HEK293T (cell line): Measurements from ENCODE around the gene CAPN12.

Experiments used
- ELF4 ChIP-seq: fragments of 450-650 bp; IDR thresholded peaks from 2 replicates; pipeline ENCODE4 v1.6.1; 2017; ENCODE audit warnings: antibody characterized with exemption
- LEF1 ChIP-seq: fragments of 450-650 bp; IDR thresholded peaks from 2 replicates; pipeline ENCODE4 v1.6.1; 2017; ENCODE audit warnings: mild to moderate bottlenecking, borderline replicate concordance
- NFRKB ChIP-seq: fragments of 450-650 bp; IDR thresholded peaks from 2 replicates; pipeline ENCODE4 v1.6.1; 2016; ENCODE audit warnings: mild to moderate bottlenecking, moderate library complexity
- SP1 ChIP-seq: fragments of 450-650 bp; IDR thresholded peaks from 2 replicates; pipeline ENCODE4 v1.6.1; 2017
- ZNF384 ChIP-seq: fragments of 450-650 bp; IDR thresholded peaks from 2 replicates; pipeline ENCODE4 v1.6.1; 2016

DNA sequence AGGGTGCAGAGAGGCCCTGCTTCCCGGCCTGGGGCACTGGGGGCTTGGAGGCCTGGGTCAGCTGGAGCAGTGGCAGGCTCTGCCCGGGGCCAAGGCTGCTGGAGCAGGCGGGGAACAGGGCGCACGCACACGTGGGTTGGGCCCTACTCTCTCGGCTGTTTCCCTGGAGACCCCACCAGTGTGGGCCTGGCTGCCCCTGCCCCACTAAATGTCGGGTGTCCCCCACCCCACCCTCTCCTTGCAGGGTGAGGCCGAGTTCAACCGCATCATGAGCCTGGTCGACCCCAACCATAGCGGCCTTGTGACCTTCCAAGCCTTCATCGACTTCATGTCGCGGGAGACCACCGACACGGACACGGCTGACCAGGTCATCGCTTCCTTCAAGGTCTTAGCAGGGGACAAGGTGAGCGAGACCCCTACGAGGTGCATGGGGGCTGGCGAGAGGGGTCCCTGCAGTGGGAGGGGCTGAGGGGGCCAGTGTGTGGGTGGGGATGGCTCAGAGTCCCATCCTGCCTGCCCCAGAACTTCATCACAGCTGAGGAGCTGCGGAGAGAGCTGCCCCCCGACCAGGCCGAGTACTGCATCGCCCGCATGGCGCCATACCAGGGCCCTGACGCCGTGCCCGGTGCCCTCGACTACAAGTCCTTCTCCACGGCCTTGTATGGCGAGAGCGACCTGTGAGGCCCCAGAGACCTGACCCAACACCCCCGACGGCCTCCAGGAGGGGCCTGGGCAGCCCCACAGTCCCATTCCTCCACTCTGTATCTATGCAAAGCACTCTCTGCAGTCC, 15.3 kb downstream of the CAPN12 start:
- TF ChIP-seq SP1: no peak
- no peak for TF ChIP-seq ZNF384
- no peak for TF ChIP-seq NFRKB
- no peak for TF ChIP-seq LEF1
- no peak for TF ChIP-seq ELF4
